Progenitor cell of endocrine pancreas (in vitro differentiated cells): ENCODE data around the gene ZG16B. TPM values are rescaled to one million over a fixed set of nuclear protein-coding genes. Genes with fewer than 3 reads are reported as not detected.

Source experiments
- DNase-seq: peaks from one replicate; pipeline ENCODE4 v3.0.0; 2021; ENCODE audit warnings: low spot score; ENCODE audit not compliant: unreplicated experiment
- H3K27ac Mint-ChIP-seq: 2 replicates; pipeline ENCODE4 v1.8.0; 2021; ENCODE audit warnings: mild to moderate bottlenecking, moderate library complexity, mixed read lengths
- H3K27me3 Mint-ChIP-seq: 2 replicates; pipeline ENCODE4 v1.8.0; 2021; ENCODE audit warnings: mixed read lengths
- H3K36me3 Mint-ChIP-seq: 2 replicates; pipeline ENCODE4 v1.8.0; 2022; ENCODE audit warnings: mixed read lengths; ENCODE audit not compliant: insufficient read depth
- H3K4me1 Mint-ChIP-seq: 2 replicates; pipeline ENCODE4 v1.8.0; 2021; ENCODE audit warnings: low read depth, mixed read lengths
- H3K4me3 Mint-ChIP-seq: 2 replicates; pipeline ENCODE4 v1.8.0; 2021; ENCODE audit warnings: low read depth, mild to moderate bottlenecking, moderate library complexity, mixed read lengths
- H3K9me3 Mint-ChIP-seq: 2 replicates; pipeline ENCODE4 v1.8.0; 2021; ENCODE audit warnings: low read depth, mixed read lengths
- total RNA-seq: library from RNA; stranded (reverse); gene quantifications from 2 replicates; pipeline ENCODE4 v1.2.1, GENCODE V29; 2021
- TF ChIP-seq, protein P1 (sequence below): fragments of 200-600 bp; sonication (generic); IDR thresholded peaks from one replicate; pipeline ENCODE4 v1.5.0; 2021; ENCODE audit warnings: antibody characterized with exemption, mild to moderate bottlenecking; ENCODE audit not compliant: unreplicated experiment

Gene ZG16B
- total RNA-seq, 1 donor from 2014 or later = not detected

DNA sequence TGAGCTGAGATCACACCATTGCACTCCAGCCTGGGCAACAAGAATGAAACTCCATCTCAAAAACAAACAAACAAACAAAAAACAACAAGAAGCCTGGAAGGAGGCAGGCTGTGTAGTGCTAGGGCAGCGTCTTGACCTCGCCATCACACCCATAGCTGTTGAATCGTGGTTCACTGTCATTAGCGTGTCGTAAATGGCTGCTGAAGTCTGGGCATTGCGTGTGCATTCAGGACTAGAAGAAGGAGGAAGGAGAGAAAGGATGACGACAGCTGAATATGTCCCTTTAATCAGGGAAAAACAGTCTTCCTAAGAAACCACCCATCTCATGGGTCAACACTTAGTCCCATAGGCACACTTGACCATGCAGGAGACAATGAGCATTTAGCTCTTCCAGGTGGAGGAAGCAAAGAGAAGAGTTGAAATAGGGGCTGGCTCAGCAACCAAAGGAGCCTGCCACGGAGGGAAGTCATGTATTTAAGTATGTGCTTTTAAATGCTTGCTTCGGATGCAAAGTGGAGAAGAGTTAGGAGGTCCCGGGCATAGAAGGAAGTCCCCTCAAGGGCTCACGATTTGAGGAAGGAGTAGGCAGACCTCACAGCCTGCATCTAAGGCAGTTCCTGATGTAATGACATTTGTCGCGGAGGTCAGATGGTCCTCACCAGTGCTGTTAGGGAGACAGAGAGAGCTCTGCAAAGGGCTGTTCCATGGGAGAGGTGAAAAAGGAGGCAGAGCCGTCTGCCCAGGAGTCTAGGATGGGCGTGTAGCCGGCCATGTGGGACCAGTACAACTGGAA is 19.0 kb downstream of the ZG16B start:
- Mint-ChIP-seq H3K9me3 (peaks cover under 1% of the 10 kb centered on the region), H3K4me1 (peaks cover 8% of the 10 kb centered on the region), H3K4me3 (no peak overlapping the region), H3K27me3 (peaks cover 6% of the 10 kb centered on the region), H3K27ac (no peak overlapping the region), H3K36me3 (peaks cover 3% of the 10 kb centered on the region)
- DNase-seq = no peak
- TF ChIP-seq, protein P1, sequence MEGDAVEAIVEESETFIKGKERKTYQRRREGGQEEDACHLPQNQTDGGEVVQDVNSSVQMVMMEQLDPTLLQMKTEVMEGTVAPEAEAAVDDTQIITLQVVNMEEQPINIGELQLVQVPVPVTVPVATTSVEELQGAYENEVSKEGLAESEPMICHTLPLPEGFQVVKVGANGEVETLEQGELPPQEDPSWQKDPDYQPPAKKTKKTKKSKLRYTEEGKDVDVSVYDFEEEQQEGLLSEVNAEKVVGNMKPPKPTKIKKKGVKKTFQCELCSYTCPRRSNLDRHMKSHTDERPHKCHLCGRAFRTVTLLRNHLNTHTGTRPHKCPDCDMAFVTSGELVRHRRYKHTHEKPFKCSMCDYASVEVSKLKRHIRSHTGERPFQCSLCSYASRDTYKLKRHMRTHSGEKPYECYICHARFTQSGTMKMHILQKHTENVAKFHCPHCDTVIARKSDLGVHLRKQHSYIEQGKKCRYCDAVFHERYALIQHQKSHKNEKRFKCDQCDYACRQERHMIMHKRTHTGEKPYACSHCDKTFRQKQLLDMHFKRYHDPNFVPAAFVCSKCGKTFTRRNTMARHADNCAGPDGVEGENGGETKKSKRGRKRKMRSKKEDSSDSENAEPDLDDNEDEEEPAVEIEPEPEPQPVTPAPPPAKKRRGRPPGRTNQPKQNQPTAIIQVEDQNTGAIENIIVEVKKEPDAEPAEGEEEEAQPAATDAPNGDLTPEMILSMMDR = no peak

GRCh38 chr16:2852003-2852730 is 22.1 kb downstream of the ZG16B start:
- Mint-ChIP-seq H3K27me3 (peaks cover 6% of the 10 kb centered on the region), H3K36me3 (peaks cover 11% of the 10 kb centered on the region), H3K4me1 (peaks cover under 1% of the 10 kb centered on the region), H3K27ac (no peak overlapping the region), H3K9me3 (peaks cover 7% of the 10 kb centered on the region), H3K4me3 (no peak overlapping the region)
- DNase-seq = no peak
- TF ChIP-seq, protein P1 = no peak

DNA sequence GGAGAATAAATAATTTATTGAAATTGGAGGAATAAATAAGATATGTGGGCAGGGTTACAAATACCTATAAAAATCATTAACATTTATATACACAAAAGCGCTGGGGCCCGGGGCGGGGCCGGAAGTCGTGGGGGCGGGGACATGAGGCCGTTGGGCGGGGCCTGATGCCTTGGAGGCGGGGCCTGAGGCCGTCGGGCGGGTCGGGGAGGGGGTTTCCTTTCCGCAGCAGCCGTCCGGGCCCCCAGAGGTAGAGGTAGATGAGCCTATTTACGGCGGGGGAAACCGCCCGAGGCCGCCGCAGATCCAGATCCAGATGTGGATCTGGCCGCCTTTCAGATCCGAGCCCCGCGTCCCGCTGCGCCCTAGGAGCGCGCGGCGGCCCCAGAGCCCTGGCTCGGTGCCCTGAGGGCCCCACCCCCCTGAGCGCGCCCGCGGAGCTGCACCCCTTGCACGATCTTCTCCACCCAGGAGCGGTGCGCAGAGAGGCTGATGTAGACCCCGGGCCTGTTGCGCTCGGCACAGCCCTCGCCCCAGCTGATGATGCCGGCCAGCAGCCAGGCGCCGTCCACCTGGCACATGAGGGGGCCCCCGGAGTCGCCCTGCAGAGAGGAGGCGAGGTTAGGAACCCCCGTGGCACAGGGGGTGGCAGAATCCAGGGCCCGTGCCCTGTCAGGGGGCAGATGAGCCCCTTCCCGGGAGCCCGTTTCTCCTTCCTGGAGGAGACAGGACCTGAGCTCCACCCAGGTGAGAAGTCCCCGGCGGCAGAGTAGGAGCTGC is 22.8 kb downstream of the ZG16B start:
- Mint-ChIP-seq H3K4me1 (peaks cover 2% of the 10 kb centered on the region), H3K27me3 (peaks cover 6% of the 10 kb centered on the region), H3K27ac (no peak overlapping the region), H3K36me3 (peaks cover 11% of the 10 kb centered on the region), H3K4me3 (no peak overlapping the region), H3K9me3 (peaks cover 7% of the 10 kb centered on the region)
- DNase-seq = no peak
- TF ChIP-seq, protein P1 = no peak

DNA sequence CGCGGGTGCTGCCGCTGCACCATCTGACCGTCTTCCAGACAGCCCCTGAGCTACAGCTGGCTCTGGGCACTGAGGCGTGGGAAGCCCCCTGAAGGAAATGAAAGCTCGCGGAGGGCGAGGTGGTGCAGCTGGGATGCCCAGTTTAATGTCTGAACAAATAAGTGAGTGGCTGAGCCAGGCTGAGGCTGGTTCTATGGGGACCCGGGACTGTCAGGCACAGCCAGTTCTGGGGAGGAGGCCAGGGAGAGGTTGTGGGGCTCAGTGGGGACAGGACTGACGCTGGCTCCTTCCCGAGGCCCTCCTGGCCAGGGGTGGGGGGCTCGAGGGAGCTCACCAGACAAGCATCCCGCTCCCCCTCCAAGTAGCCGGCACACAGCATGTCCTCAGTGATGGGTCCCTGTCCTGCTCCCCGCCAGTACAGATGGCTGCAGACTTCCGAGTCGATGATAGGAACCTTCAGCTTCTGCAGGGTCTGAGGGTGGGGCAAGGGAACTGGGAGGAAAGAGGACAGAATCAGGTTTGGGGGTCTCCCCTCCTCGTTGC is 23.5 kb downstream of the ZG16B start:
- DNase-seq = no peak
- Mint-ChIP-seq H3K36me3 (peaks cover 11% of the 10 kb centered on the region), H3K27me3 (peaks cover 6% of the 10 kb centered on the region), H3K4me1 (peaks cover 2% of the 10 kb centered on the region), H3K27ac (no peak overlapping the region), H3K9me3 (peaks cover 7% of the 10 kb centered on the region), H3K4me3 (no peak overlapping the region)
- TF ChIP-seq, protein P1 = no peak
